IMR-90 (cell line): ENCODE data around the gene DACT2.

Experiments
- CEBPB ChIP-seq: IDR thresholded peaks from 2 replicates; pipeline ENCODE4 v1.6.1; 2012; ENCODE audit warnings: low read depth, low read length, improper control_type of control experiment
- CTCF ChIP-seq: conservative IDR thresholded peaks from 2 replicates; pipeline ENCODE4 v1.5.1; 2012; ENCODE audit warnings: mild to moderate bottlenecking, low read depth, low read length, improper control_type of control experiment
- ELK1 ChIP-seq: fragments of 150-350 bp; IDR thresholded peaks from 2 replicates; pipeline ENCODE4 v1.6.1; 2016; ENCODE audit warnings: low read depth, mild to moderate bottlenecking, low read length, moderate library complexity, borderline replicate concordance
- MAFK ChIP-seq: IDR thresholded peaks from 2 replicates; pipeline ENCODE4 v1.6.1; 2012; ENCODE audit warnings: low read depth, low read length, improper control_type of control experiment
- MXI1 ChIP-seq: IDR thresholded peaks from 2 replicates; pipeline ENCODE4 v1.6.1; 2012; ENCODE audit warnings: low read depth, mild to moderate bottlenecking, low read length, moderate library complexity, borderline replicate concordance
- NFE2L2 ChIP-seq: fragments of 150-350 bp; IDR thresholded peaks from 2 replicates; pipeline ENCODE4 v1.6.1; 2016; ENCODE audit warnings: low read depth, mild to moderate bottlenecking, low read length
- POLR2A ChIP-seq: IDR thresholded peaks from 2 replicates; pipeline ENCODE4 v1.6.1; 2012; ENCODE audit warnings: mild to moderate bottlenecking, low read depth, low read length
- RAD21 ChIP-seq: IDR thresholded peaks from 2 replicates; pipeline ENCODE4 v1.6.1; 2012; ENCODE audit warnings: low read length, improper control_type of control experiment
- RCOR1 ChIP-seq: IDR thresholded peaks from 2 replicates; pipeline ENCODE4 v1.6.1; 2012; ENCODE audit warnings: mild to moderate bottlenecking, low read length, improper control_type of control experiment; ENCODE audit not compliant: insufficient replicate concordance
- SMC3 ChIP-seq: fragments of 150-350 bp; IDR thresholded peaks from 2 replicates; pipeline ENCODE4 v1.6.1; 2016; ENCODE audit warnings: low read depth, mild to moderate bottlenecking, antibody characterized with exemption, low read length, moderate library complexity
- USF2 ChIP-seq: fragments of 150-350 bp; IDR thresholded peaks from 2 replicates; pipeline ENCODE4 v1.6.1; 2017; ENCODE audit warnings: mild to moderate bottlenecking, antibody characterized with exemption, low read length, low read depth

GRCh38 chr6:168336967-168337366, 17.4 kb upstream of the DACT2 start:
- TF ChIP-seq CTCF = no peak
- no peak for TF ChIP-seq CEBPB
- TF ChIP-seq POLR2A = no peak
- TF ChIP-seq SMC3 = no peak
- TF ChIP-seq ELK1 = no peak
- TF ChIP-seq RAD21 = no peak
- TF ChIP-seq NFE2L2 = no peak
- TF ChIP-seq MXI1 = no peak
- TF ChIP-seq MAFK = no peak
- no peak for TF ChIP-seq USF2
- TF ChIP-seq RCOR1 = no peak
